ENCODE measurements around the gene VAV1. TPM values are rescaled to one million over a fixed set of nuclear protein-coding genes. Genes with fewer than 3 reads are reported as not detected.

VAV1 gene
- total RNA-seq, 1 experiment from 2014 or later: 7.5 TPM

DNA sequence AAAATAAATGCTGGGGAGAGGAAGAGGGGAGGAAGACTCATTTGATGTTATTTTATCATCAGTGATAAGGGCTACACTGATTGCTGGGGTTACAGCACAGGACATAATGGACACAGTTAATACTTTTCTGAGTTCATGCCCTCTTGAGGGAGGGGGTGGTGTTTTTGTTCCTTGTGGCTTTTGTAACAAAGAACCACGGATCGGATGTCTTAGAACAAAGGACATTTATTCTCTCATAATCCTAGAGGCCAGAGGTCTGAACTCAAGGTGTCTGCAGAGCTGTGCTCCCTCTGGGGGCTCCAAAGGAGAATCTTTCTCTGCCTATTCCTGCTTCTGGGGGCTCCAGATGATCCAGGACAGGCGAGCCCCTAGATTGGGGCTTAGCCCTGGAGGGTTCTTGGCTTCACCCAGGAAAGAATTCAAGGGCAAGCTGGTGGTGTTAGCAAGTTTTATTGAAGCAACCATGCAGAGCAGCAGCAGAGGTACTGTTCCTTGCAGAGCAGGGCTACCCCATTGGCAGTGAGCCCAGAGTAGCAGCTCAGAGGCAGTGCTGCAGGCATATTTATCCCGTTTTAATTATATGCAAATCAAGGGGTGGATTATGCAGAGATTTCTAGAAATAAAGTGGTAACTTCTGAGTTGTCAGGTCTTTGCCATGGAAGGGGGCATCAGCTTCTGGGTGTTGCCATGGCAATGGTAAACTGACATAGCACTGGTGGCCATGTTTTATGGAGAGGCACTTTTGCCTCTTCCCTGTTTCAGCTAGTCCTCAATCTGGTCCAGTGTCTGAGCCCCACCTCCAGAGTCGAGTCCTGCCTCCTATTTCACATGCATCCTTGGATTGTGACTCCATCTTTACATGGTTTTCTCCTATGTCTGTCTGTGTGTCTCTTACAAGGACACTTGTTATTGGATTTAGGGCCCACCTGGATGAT is 18.0 kb downstream of the VAV1 start:
- no peaks in the 10 kb centered on the region for H3F3A ChIP-seq (ENCODE audit: insufficient read depth, low read depth)
- no peak for DNase-seq
- H3K27me3 ChIP-seq (ENCODE audit: insufficient read depth, low read depth): no peaks in the 10 kb centered on the region
- H3K27ac ChIP-seq: no peak overlapping the region
- POLR2A ChIA-PET (ENCODE audit: unreplicated experiment): no interaction called here
- intact Hi-C loops (cut with micrococcal nuclease; ENCODE audit: unreplicated experiment): no loop called here
- H3K4me1 ChIP-seq (replicated peaks; ENCODE audit: insufficient read depth): peaks cover 6% of the 10 kb centered on the region; the same call in 1 of the 2 replicates
- CTCF ChIA-PET: no interaction called here
- H3K9me2 ChIP-seq (ENCODE audit: insufficient read depth): no peaks in the 10 kb centered on the region
- H3K79me2 ChIP-seq (ENCODE audit: low read depth): no peaks in the 10 kb centered on the region
- H2AFZ ChIP-seq: no peak overlapping the region
- BruUV-seq (replicated peaks): no TSS peak
- H3K36me3 ChIP-seq (ENCODE audit: low read depth): no peaks in the 10 kb centered on the region
- H4K20me1 ChIP-seq (ENCODE audit: insufficient read depth): no peaks in the 10 kb centered on the region
- no peaks in the 10 kb centered on the region for H3K9me3 ChIP-seq (ENCODE audit: insufficient read depth, low read depth)
- no peak overlapping the region for H3K4me3 ChIP-seq
- no peak for TF ChIP-seq EZH2 (IDR thresholded peaks at IDR 0.05; ENCODE audit: low read depth)
- H3K4me2 ChIP-seq: no peak overlapping the region

DNA sequence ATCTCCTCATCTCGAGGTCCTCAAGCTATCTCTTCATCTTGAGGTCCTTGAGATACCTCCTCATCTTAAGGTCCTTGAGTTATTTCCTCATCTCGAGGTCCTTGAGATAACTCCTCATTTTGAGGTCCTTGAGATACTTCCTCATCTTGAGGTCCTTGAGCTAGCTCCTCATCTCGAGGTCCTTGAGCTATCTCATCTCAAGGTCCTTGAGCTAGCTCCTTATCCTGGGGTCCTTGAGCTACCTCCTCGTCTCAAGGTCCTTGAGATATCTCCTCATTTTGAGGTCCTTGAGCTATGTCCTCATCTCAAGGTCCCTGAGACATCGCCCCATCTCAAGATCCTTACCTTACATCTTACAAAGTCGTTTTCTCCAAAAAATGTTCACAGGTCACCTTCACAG is 18.7 kb downstream of the VAV1 start:
- H3F3A ChIP-seq (ENCODE audit: insufficient read depth, low read depth): no peaks in the 10 kb centered on the region
- H3K9me3 ChIP-seq (ENCODE audit: insufficient read depth, low read depth): no peaks in the 10 kb centered on the region
- no peaks in the 10 kb centered on the region for H3K79me2 ChIP-seq (ENCODE audit: low read depth)
- H3K4me3 ChIP-seq: no peak overlapping the region
- no peak overlapping the region for H3K4me2 ChIP-seq
- no peak for DNase-seq
- no peaks in the 10 kb centered on the region for H3K27me3 ChIP-seq (ENCODE audit: insufficient read depth, low read depth)
- BruUV-seq (replicated peaks): no TSS peak
- no peak overlapping the region for H3K27ac ChIP-seq
- CTCF ChIA-PET: no interaction called here
- H3K36me3 ChIP-seq (ENCODE audit: low read depth): no peaks in the 10 kb centered on the region
- POLR2A ChIA-PET (ENCODE audit: unreplicated experiment): interaction anchor here (0.6 kb wide), 1 partner anchor 10 kb away, joined by 4 read pairs; no protein-coding TSS in a partner anchor
- TF ChIP-seq, protein P1, sequence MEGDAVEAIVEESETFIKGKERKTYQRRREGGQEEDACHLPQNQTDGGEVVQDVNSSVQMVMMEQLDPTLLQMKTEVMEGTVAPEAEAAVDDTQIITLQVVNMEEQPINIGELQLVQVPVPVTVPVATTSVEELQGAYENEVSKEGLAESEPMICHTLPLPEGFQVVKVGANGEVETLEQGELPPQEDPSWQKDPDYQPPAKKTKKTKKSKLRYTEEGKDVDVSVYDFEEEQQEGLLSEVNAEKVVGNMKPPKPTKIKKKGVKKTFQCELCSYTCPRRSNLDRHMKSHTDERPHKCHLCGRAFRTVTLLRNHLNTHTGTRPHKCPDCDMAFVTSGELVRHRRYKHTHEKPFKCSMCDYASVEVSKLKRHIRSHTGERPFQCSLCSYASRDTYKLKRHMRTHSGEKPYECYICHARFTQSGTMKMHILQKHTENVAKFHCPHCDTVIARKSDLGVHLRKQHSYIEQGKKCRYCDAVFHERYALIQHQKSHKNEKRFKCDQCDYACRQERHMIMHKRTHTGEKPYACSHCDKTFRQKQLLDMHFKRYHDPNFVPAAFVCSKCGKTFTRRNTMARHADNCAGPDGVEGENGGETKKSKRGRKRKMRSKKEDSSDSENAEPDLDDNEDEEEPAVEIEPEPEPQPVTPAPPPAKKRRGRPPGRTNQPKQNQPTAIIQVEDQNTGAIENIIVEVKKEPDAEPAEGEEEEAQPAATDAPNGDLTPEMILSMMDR (conservative IDR thresholded peaks at IDR 0.05): no peak
- TF ChIP-seq EZH2 (IDR thresholded peaks at IDR 0.05; ENCODE audit: low read depth): no peak
- H4K20me1 ChIP-seq (ENCODE audit: insufficient read depth): no peaks in the 10 kb centered on the region
- no peak overlapping the region for H2AFZ ChIP-seq
- no peaks in the 10 kb centered on the region for H3K9me2 ChIP-seq (ENCODE audit: insufficient read depth)
- intact Hi-C loops (cut with micrococcal nuclease; ENCODE audit: unreplicated experiment): no loop called here
- H3K4me1 ChIP-seq (replicated peaks; ENCODE audit: insufficient read depth): peaks cover 6% of the 10 kb centered on the region; the same call in 1 of the 2 replicates

DNA sequence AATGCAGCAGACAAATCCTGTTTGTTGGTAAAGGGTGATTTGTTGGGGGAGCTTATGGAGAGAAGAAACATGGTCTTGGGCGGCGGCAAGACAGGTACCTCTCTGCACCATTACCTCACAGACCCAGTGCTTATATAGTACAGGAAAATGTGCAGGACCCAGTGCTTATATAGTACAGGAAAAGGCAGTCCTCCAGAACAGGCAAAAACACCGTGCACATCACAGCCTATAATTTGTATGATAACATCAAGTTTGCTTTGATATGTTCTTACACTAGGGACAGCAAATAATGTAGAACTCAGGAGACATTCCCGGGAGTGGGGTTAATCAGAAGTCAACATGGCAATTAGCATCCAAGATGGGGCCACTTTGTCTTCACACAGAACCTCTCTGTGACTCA is 20.9 kb downstream of the VAV1 start:
- intact Hi-C loops (cut with micrococcal nuclease; ENCODE audit: unreplicated experiment): no loop called here
- no peak overlapping the region for H2AFZ ChIP-seq
- no peaks in the 10 kb centered on the region for H3K79me2 ChIP-seq (ENCODE audit: low read depth)
- no peak overlapping the region for H3K27ac ChIP-seq
- no peaks in the 10 kb centered on the region for H3K9me2 ChIP-seq (ENCODE audit: insufficient read depth)
- H3K27me3 ChIP-seq (ENCODE audit: insufficient read depth, low read depth): no peaks in the 10 kb centered on the region
- no peak overlapping the region for H3K4me3 ChIP-seq
- POLR2A ChIA-PET (ENCODE audit: unreplicated experiment): no interaction called here
- peaks cover 6% of the 10 kb centered on the region; the same call in 1 of the 2 replicates for H3K4me1 ChIP-seq (replicated peaks; ENCODE audit: insufficient read depth)
- no peaks in the 10 kb centered on the region for H4K20me1 ChIP-seq (ENCODE audit: insufficient read depth)
- BruUV-seq (replicated peaks): no TSS peak
- no peaks in the 10 kb centered on the region for H3K36me3 ChIP-seq (ENCODE audit: low read depth)
- DNase-seq: no peak
- CTCF ChIA-PET: no interaction called here
- no peak for TF ChIP-seq EZH2 (IDR thresholded peaks at IDR 0.05; ENCODE audit: low read depth)
- TF ChIP-seq, protein P1 (conservative IDR thresholded peaks at IDR 0.05): no peak
- no peaks in the 10 kb centered on the region for H3F3A ChIP-seq (ENCODE audit: insufficient read depth, low read depth)
- no peak overlapping the region for H3K4me2 ChIP-seq
- H3K9me3 ChIP-seq (ENCODE audit: insufficient read depth, low read depth): no peaks in the 10 kb centered on the region
